ENCODE results near the gene ONECUT3. TPM values are rescaled to one million over a fixed set of nuclear protein-coding genes. Genes with fewer than 3 reads are reported as not detected.

ONECUT3 gene
- total RNA-seq, 1 experiment from 2014 or later = 0.04 TPM

DNA sequence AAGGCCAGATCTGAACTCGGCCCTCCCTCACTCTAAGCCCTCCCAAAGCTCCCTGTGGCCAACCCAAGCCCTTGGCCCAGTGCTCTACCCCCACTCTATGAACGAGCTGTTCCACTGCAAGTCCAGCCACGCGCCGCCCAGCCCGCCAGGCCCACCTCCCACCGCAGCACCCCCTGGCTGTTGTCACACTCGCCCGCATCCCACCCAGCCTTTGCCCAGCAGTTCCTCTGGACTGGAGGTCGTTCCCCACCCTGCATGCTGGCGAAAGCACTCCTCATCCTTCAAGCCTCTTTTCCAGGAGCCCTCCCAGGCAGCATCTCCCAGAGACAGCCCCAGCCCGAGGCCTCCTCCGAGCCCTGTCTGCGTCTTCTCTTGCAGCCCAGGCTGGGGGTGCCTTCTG lies 33.1 kb upstream of the ONECUT3 start (continued):
- TF ChIP-seq ZNF532 (CRISPR knock-in tag; IDR thresholded peaks at IDR 0.05; ENCODE audit: borderline replicate concordance) (no peak), FOXJ3 (CRISPR knock-in tag; IDR thresholded peaks at IDR 0.05; ENCODE audit: borderline replicate concordance) (no peak), ZNF138 (CRISPR knock-in tag; conservative IDR thresholded peaks at IDR 0.05) (no peak), ESRRA (CRISPR knock-in tag; IDR thresholded peaks at IDR 0.05; ENCODE audit: borderline replicate concordance) (no peak), TEAD4 (CRISPR knock-in tag; IDR thresholded peaks at IDR 0.05) (no peak), ETV6 (CRISPR knock-in tag; IDR thresholded peaks at IDR 0.05) (no peak), SOX15 (CRISPR knock-in tag; IDR thresholded peaks at IDR 0.05) (no peak), SP1 (CRISPR knock-in tag; conservative IDR thresholded peaks at IDR 0.05) (no peak)
- TF ChIP-seq, protein P1, sequence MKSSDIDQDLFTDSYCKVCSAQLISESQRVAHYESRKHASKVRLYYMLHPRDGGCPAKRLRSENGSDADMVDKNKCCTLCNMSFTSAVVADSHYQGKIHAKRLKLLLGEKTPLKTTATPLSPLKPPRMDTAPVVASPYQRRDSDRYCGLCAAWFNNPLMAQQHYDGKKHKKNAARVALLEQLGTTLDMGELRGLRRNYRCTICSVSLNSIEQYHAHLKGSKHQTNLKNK (CRISPR knock-in tag; IDR thresholded peaks at IDR 0.05) = no peak

DNA sequence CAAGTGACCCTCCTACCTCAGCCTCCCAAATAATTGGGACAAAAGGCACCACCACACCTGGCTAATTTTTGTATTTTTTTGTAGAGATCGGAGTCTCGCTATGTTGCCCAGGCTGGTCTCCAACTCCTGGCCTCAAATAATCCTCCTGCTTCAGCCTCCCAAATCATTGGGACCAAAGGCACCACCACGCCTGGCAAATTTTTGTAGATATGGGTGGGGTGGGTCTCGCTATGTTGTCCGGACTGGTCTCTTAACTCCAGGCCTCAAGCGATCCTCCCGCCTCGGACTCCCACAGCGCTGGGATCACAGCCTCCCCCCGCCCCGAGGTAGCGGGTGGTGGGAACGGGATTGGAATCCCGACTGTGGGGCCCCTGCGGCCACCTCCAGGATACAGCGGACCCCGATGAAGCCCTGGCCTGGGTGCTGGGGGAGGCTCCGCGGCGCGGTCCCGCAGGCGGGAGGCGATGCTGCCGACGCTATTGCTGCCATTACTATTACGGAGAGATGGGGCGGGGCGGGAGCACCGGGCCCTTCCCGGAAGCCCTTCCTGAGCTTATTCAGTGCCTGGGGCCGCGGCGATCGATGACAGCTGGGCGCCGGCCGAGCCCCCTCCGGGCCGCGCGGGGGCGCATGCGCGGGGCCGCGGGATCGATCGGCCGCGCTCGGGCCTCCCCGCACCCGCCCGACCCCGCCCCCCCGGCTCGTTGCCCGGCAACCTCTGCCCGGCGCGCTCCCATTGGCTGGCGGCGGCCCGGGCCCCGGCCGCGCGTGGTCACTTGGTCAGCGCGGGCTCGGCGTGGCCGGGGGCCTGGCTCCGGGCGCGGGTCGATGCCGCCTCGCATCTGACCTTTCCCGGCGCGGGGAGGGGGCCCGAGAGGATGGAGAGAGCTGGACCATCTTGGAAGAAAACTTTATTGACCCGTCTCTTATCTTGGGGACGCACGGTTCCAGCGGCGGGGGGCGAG lies 27.9 kb upstream of the ONECUT3 start:
- peaks cover 4% of the 10 kb centered on the region for H3K4me1 Mint-ChIP-seq
- no peaks in the 10 kb centered on the region for H3K9me3 Mint-ChIP-seq
- H3K4me3 Mint-ChIP-seq = peak overlapping the region; percentile 68
- no peak overlapping the region for H3K27ac Mint-ChIP-seq
- no peaks in the 10 kb centered on the region for H3K36me3 Mint-ChIP-seq
- peaks cover 59% of the 10 kb centered on the region for H3K27me3 Mint-ChIP-seq (ENCODE audit: low read depth)
- CTCF ChIA-PET = interaction anchor here (0.6 to 1.8 kb wide), 7 partner anchors 21 to 179 kb away, joined by 3 to 6 read pairs (median 3); no protein-coding TSS in a partner anchor
- peak; percentile 78 for DNase-seq (ENCODE audit: low spot score)
- POLR2A ChIA-PET = no interaction called here
- ATAC-seq = peak; percentile 92
- TF ChIP-seq NR2C2 (CRISPR knock-in tag; IDR thresholded peaks at IDR 0.05) (no peak), SP1 (CRISPR knock-in tag; conservative IDR thresholded peaks at IDR 0.05) (peak; percentile 60), IRF2 (CRISPR knock-in tag; IDR thresholded peaks at IDR 0.05; ENCODE audit: borderline replicate concordance, low read depth) (no peak), GRHL2 (CRISPR knock-in tag; IDR thresholded peaks at IDR 0.05; ENCODE audit: insufficient replicate concordance, severe bottlenecking) (no peak), JUN (CRISPR knock-in tag; IDR thresholded peaks at IDR 0.05) (no peak), ATF2 (CRISPR knock-in tag; IDR thresholded peaks at IDR 0.05; ENCODE audit: borderline replicate concordance, low read depth) (no peak), ZNF425 (CRISPR knock-in tag; conservative IDR thresholded peaks at IDR 0.05) (no peak), HMGA2 (CRISPR knock-in tag; IDR thresholded peaks at IDR 0.05) (no peak), ZNF263 (CRISPR knock-in tag; IDR thresholded peaks at IDR 0.05; ENCODE audit: low read depth) (no peak), CBFB (CRISPR knock-in tag; IDR thresholded peaks at IDR 0.05; ENCODE audit: low read depth) (no peak), TEAD4 (CRISPR knock-in tag; IDR thresholded peaks at IDR 0.05) (no peak), ZNF396 (CRISPR knock-in tag; IDR thresholded peaks at IDR 0.05; ENCODE audit: borderline replicate concordance) (no peak), KAT7 (CRISPR knock-in tag; IDR thresholded peaks at IDR 0.05; ENCODE audit: borderline replicate concordance) (peak; percentile 7; the same call in 1 of the 2 replicates), GABPB1 (CRISPR knock-in tag; IDR thresholded peaks at IDR 0.05) (no peak)
- TF ChIP-seq, protein P2, sequence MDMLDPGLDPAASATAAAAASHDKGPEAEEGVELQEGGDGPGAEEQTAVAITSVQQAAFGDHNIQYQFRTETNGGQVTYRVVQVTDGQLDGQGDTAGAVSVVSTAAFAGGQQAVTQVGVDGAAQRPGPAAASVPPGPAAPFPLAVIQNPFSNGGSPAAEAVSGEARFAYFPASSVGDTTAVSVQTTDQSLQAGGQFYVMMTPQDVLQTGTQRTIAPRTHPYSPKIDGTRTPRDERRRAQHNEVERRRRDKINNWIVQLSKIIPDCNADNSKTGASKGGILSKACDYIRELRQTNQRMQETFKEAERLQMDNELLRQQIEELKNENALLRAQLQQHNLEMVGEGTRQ (CRISPR knock-in tag; IDR thresholded peaks at IDR 0.05) = 0 out of 2 replicates have a peak, but pooled peaks have one; percentile 15
- TF ChIP-seq, protein P3, sequence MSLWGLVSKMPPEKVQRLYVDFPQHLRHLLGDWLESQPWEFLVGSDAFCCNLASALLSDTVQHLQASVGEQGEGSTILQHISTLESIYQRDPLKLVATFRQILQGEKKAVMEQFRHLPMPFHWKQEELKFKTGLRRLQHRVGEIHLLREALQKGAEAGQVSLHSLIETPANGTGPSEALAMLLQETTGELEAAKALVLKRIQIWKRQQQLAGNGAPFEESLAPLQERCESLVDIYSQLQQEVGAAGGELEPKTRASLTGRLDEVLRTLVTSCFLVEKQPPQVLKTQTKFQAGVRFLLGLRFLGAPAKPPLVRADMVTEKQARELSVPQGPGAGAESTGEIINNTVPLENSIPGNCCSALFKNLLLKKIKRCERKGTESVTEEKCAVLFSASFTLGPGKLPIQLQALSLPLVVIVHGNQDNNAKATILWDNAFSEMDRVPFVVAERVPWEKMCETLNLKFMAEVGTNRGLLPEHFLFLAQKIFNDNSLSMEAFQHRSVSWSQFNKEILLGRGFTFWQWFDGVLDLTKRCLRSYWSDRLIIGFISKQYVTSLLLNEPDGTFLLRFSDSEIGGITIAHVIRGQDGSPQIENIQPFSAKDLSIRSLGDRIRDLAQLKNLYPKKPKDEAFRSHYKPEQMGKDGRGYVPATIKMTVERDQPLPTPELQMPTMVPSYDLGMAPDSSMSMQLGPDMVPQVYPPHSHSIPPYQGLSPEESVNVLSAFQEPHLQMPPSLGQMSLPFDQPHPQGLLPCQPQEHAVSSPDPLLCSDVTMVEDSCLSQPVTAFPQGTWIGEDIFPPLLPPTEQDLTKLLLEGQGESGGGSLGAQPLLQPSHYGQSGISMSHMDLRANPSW (CRISPR knock-in tag; conservative IDR thresholded peaks at IDR 0.05; ENCODE audit: low read depth) = no peak

All from WTC11 (cell line).